Heart left ventricle (tissue), 16 donors: ENCODE results near the gene ANHX. TPM values are rescaled to one million over a fixed set of nuclear protein-coding genes. Genes with fewer than 3 reads are reported as not detected.

Experiments used
- ATAC-seq, 4 donors: fragments of 200-7000 bp; cut with Tn5 transposase; one replicate each; pipeline ENCODE4 v1.9.1; 2020 to 2022; ENCODE audit warnings: moderate library complexity in 4 of 4, mild to moderate bottlenecking in 3 of 4, moderate number of reproducible peaks in 1 of 4
- DNase-seq, 5 donors: peaks; one replicate each; pipeline ENCODE4 v3.0.0-alpha.2; 2020
- H3K27ac ChIP-seq, 12 donors: fragments of 200-600 bp; sonication (generic) in 4 of 12; one replicate each; pipeline versions ENCODE4 v1.5.0 to v1.8.0; 2016 to 2022; ENCODE audit warnings: mild to moderate bottlenecking in 2 of 12
- H3K27me3 ChIP-seq, 9 donors: fragments of 200-600 bp; sonication (generic) in 2 of 9; one replicate each; pipeline versions ENCODE4 v1.5.1 to v1.8.0; 2016 to 2022; ENCODE audit warnings: mild to moderate bottlenecking in 3 of 9
- H3K36me3 ChIP-seq, 9 donors: fragments of 200-600 bp; sonication (generic) in 2 of 9; one replicate each; pipeline versions ENCODE4 v1.5.0 to v1.8.0; 2018 to 2022; ENCODE audit warnings: mild to moderate bottlenecking in 2 of 9
- H3K4me1 ChIP-seq, 12 donors: fragments of 200-600 bp; sonication (generic) in 4 of 12; one replicate each; pipeline versions ENCODE4 v1.5.0 to v1.8.0; 2016 to 2022; ENCODE audit warnings: mild to moderate bottlenecking in 3 of 12
- H3K4me3 ChIP-seq, 12 donors: fragments of 200-600 bp; sonication (generic) in 4 of 12; one replicate each; pipeline versions ENCODE4 v1.5.0 to v1.8.0; 2017 to 2022; ENCODE audit warnings: mild to moderate bottlenecking in 9 of 12, moderate library complexity in 4 of 12
- H3K9me3 ChIP-seq, 12 donors: fragments of 200-600 bp; sonication (generic) in 4 of 12; one replicate each; pipeline versions ENCODE4 v1.5.0 to v1.8.0; 2016 to 2022; ENCODE audit warnings: mild to moderate bottlenecking in 1 of 12
- CTCF ChIP-seq, 12 donors: fragments of 200-600 bp; sonication (generic) in 4 of 12; IDR thresholded peaks; one replicate each; pipeline versions ENCODE4 v1.5.0 to v1.8.0; 2018 to 2022; ENCODE audit warnings: antibody characterized with exemption in 12 of 12, mild to moderate bottlenecking in 5 of 12
- POLR2A ChIP-seq, 2 donors: fragments of 450-650 bp; IDR thresholded peaks; one replicate each; pipeline ENCODE4 v1.6.1; 2017; ENCODE audit warnings: antibody characterized with exemption in 2 of 2, mild to moderate bottlenecking in 2 of 2, moderate library complexity in 2 of 2
- WGBS, 4 donors: extraction: QIAGEN DNeasy Blood & Tissue Kit in 2 of 4; methylation state at CpG; one replicate each; pipeline versions ENCODE4 v1.1.5 to v1.1.7; 2013 to 2018; 5-methylcytosine and 5-hydroxymethylcytosine counted together
- intact Hi-C, 10 donors: fragments of 100-400 bp; cut with DNase I; formaldehyde crosslinking; loops; one replicate each; pipeline versions ENCODE4 v1.11.1 to v1.14.2; 2022
- polyA plus RNA-seq, 2 donors: library from polyadenylated mRNA; stranded (reverse); fragments of 200-250 nt; gene quantifications; one replicate each; pipeline ENCODE4 v1.2.3, GENCODE V29; 2013
- total RNA-seq, 9 donors: library from RNA; depleted of rRNA in 2 of 9; stranded (reverse); fragments of >200 nt in 2 of 9; fragmentation: NEBNext Ultra II Directional in 3 of 9; extraction: Animal tissue kit (Norgen Biotek cat#: 25700) in 3 of 9; gene quantifications; one replicate each; pipeline versions ENCODE4 v1.1.0 to v1.2.4, GENCODE V29; 2016 to 2023
- donor health status: ischemic (EF 13 %, LVEDD 7.1; RV severe dilation, severe dysfunction).
- donor health status: healthy with polysubstance abuse.
- donor health status: DM: no; HTN: yes; CAD: no.
- donor health status: DM: no; HTN: no; CAD: no.
- donor health status: ischemic (EF 25% LVEDD 6.9; RV normal size, moderate dysfunction).
- donor health status: ischemic (EF 25% LVEDD 5.7; RV mildly dilated, moderate dysfunction).
- donor health status: healthy.
- donor health status: DM: yes; HTN: yes; CAD: no.
- donor health status: ischemic (EF 35%, LVEDD 5.7; RV mildly dilated, moderate dysfunction).
- donor health status: nonischemic (EF 11% LVEDD 7.7; RV severe dilation, severe dysfunction).
- donor health status: DM: yes; HTN: yes; CAD: no.
- donor health status: PGD.
- donor health status: ischemic (EF 29% LVEDD 5.4; RV normal size, mild dysfunction).
- donor health status: nonischemic (EF 23%, LVEDD 6.1; RV moderate dilation, normal function).

ANHX gene
- total and polyA plus RNA-seq, 11 donors: not detected

GRCh38 chr12:133190176-133190575 is 45.5 kb downstream of the ANHX start:
- H3K27ac ChIP-seq: no peak overlapping the region
- TF ChIP-seq POLR2A (IDR thresholded peaks at IDR 0.05): no peak
- no peak for TF ChIP-seq CTCF (IDR thresholded peaks at IDR 0.05)
- ATAC-seq (no peak), DNase-seq (no peak)
- intact Hi-C loops: no loop called here
- H3K27me3 ChIP-seq: no peaks in the 10 kb centered on the region
- no peak overlapping the region for H3K4me3 ChIP-seq
- H3K4me1 ChIP-seq: no peaks in the 10 kb centered on the region
- H3K9me3 ChIP-seq: peaks cover 2 to 100% (median 87%) of the 10 kb centered on the region in 12 donors
- peaks cover 34 to 100% (median 97%) of the 10 kb centered on the region in 9 donors for H3K36me3 ChIP-seq
- WGBS, 4 donors: 97 to 100% (median 98%) methylated on average over 2 of the region's 2 CpGs

- Histone ChIP-seq H3K27me3 (no peaks in the 10 kb centered on the region), H3K9me3 (peaks cover 0 to 70% (median 30%) of the 10 kb centered on the region in 12 donors), H3K27ac (peak within 1 kb of the TSS in 11 of 12 donors; percentile 45 to 83 (median 70)), H3K4me1 (peaks cover 0 to 12% (median 7%) of the 10 kb centered on the region in 12 donors), H3K4me3 (peak within 1 kb of the TSS; percentile 63 to 97 (median 87)), H3K36me3 (peaks cover 0 to 40% (median 33%) of the 10 kb centered on the region in 9 donors)
- WGBS, 4 donors: 1 to 2% (median 1%) methylated on average over 21 to 40 of the region's 40 CpGs
- ATAC-seq (peak; percentile 94 to 99 (median 98)), DNase-seq (peak; percentile 92 to 95 (median 94))
- TF ChIP-seq POLR2A (IDR thresholded peaks at IDR 0.05) (peak in 1 of 2 donors; percentile 49), CTCF (IDR thresholded peaks at IDR 0.05) (peak; percentile 69 to 96 (median 88))
- intact Hi-C loops: loop anchor here in 5 of 10 donors (1.0 to 2.0 kb wide), 4 partner anchors 51 to 195 kb away; partner anchors contain the start of genes ZNF26 (in 4 of the 5), ZNF140 (in 3 of the 5), ZNF10 (in 2 of the 5) and ZNF891 (in 2 of the 5)
Measured at GRCh38 chr12:133181238-133181959, 54.3 kb downstream of the ANHX start, which contains the start of gene ZNF268. Gene ZNF268, plus strand, starts transcription at chr12:133181495. Its CDS starts 503 bp downstream, at chr12:133181998.

GRCh38 chr12:133180669-133181068 is 55.0 kb downstream of the ANHX start:
- intact Hi-C loops: loop anchor here in 5 of 10 donors (1.0 to 2.0 kb wide), 5 partner anchors 50 to 194 kb away; partner anchors contain the start of genes ZNF26 (in 4 of the 5), ZNF140 (in 3 of the 5), ZNF10 (in 2 of the 5) and ZNF891 (in 2 of the 5)
- TF ChIP-seq POLR2A (IDR thresholded peaks at IDR 0.05) (no peak), CTCF (IDR thresholded peaks at IDR 0.05) (no peak)
- Histone ChIP-seq H3K36me3 (peaks cover 0 to 33% (median 26%) of the 10 kb centered on the region in 9 donors), H3K4me1 (peaks cover 0 to 12% (median 7%) of the 10 kb centered on the region in 12 donors), H3K27ac (peak overlapping the region in 1 of 12 donors; percentile 82), H3K4me3 (peak overlapping the region in 6 of 12 donors; percentile 80 to 97 (median 85)), H3K27me3 (no peaks in the 10 kb centered on the region), H3K9me3 (peaks cover 0 to 70% (median 32%) of the 10 kb centered on the region in 12 donors)
- WGBS, 4 donors: 96 to 98% (median 98%) methylated on average over 8 of the region's 8 CpGs
- DNase-seq (no peak), ATAC-seq (no peak)

GRCh38 chr12:133174901-133175300 is 60.8 kb downstream of the ANHX start:
- DNase-seq: no peak
- no peaks in the 10 kb centered on the region for H3K4me1 ChIP-seq
- ATAC-seq: no peak
- TF ChIP-seq POLR2A (IDR thresholded peaks at IDR 0.05): no peak
- no peak for TF ChIP-seq CTCF (IDR thresholded peaks at IDR 0.05)
- H3K27ac ChIP-seq: no peak overlapping the region
- H3K4me3 ChIP-seq: no peak overlapping the region
- H3K27me3 ChIP-seq: no peaks in the 10 kb centered on the region
- intact Hi-C loops: no loop called here
- 71 to 85% (median 77%) methylated on average over 1 of the region's 1 CpG for WGBS, 4 donors
- H3K9me3 ChIP-seq: peaks cover 0 to 79% (median 31%) of the 10 kb centered on the region in 12 donors
- H3K36me3 ChIP-seq: no peaks in the 10 kb centered on the region
